GM12878 (cell line): ENCODE results near the gene ME1. TPM values are rescaled to one million over a fixed set of nuclear protein-coding genes. Genes with fewer than 3 reads are reported as not detected.

ENCODE experiments used
- ATAC-seq: fragments of 200-7000 bp; cut with Tn5 transposase; 3 replicates; pipeline ENCODE4 v1.9.1; 2020; ENCODE audit warnings: mild to moderate bottlenecking, moderate library complexity
- BruUV-seq: library from RNA; stranded (reverse); fragments of 400-500 nt; replicated peaks from 2 replicates; lab custom pipeline; 2021; lab: Mats Ljungman, UMichigan
- CTCF ChIA-PET: fragments of 300-600 bp; sonication (Branson Sonifier 250); formaldehyde crosslinking; extraction: SDS; loops from one replicate; lab custom pipeline; 2021; ENCODE audit warnings: inconsistent platforms; lab: Yijun Ruan, JAX
- POLR2A ChIA-PET: fragments of 350-600 bp; formaldehyde crosslinking; extraction: SDS; loops from one replicate; lab custom pipeline; 2021; ENCODE audit warnings: inconsistent platforms; lab: Charles Lee
- RAD21 ChIA-PET: fragments of 300-600 bp; sonication (Branson Sonifier 250); formaldehyde crosslinking; loops from one replicate; lab custom pipeline; 2023; ENCODE audit warnings: antibody characterized with exemption; ENCODE audit not compliant: unreplicated experiment; lab: Charles Lee
- SMC1A ChIA-PET: fragments of 300-600 bp; sonication (Branson Sonifier 250); formaldehyde crosslinking; loops from one replicate; lab custom pipeline; 2023; ENCODE audit not compliant: unreplicated experiment, uncharacterized antibody; lab: Charles Lee
- DNase-seq: peaks from one replicate; pipeline ENCODE4 v3.0.0-alpha.2; 2011; ENCODE audit warnings: low read depth, low spot score
- FAIRE-seq: peaks from 3 replicates; lab custom pipeline; 2011; peaks lifted over from hg19 to GRCh38; lab: Jason Lieb, UNC
- H2AFZ ChIP-seq: 2 replicates; pipeline ENCODE4 v1.6.0; 2011; ENCODE audit warnings: low read depth, low read length, control low read depth; ENCODE audit not compliant: control insufficient read depth
- H3K27ac ChIP-seq: 2 replicates; pipeline ENCODE4 v1.5.1; 2011; ENCODE audit warnings: control low read depth; ENCODE audit not compliant: control insufficient read depth, insufficient read depth
- H3K27me3 ChIP-seq, 2 experiments: replicated peaks in 1 of 2; 2 replicates each; pipeline versions ENCODE4 v1.6.0 to v1.6.1; 2011; ENCODE audit warnings: low read length in 1 of 2; ENCODE audit not compliant: control insufficient read depth in 2 of 2, insufficient read depth in 2 of 2
- H3K36me3 ChIP-seq, 2 experiments: 2 replicates each; pipeline ENCODE4 v1.5.1; 2011; ENCODE audit warnings: low read length in 1 of 2; ENCODE audit not compliant: control insufficient read depth in 2 of 2, insufficient read depth in 2 of 2
- H3K4me1 ChIP-seq: 2 replicates; pipeline ENCODE4 v1.6.1; 2011; ENCODE audit warnings: mild to moderate bottlenecking, low read length, moderate library complexity, mixed read lengths; ENCODE audit not compliant: control insufficient read depth, insufficient read depth
- H3K4me2 ChIP-seq: 2 replicates; pipeline ENCODE4 v1.6.0; 2011; ENCODE audit warnings: control low read depth; ENCODE audit not compliant: control insufficient read depth, insufficient read depth
- H3K4me3 ChIP-seq: fragments of 200-600 bp; sonication (generic); 2 replicates; pipeline ENCODE4 v1.5.1; 2016
- H3K79me2 ChIP-seq: 2 replicates; pipeline ENCODE4 v1.6.0; 2011; ENCODE audit warnings: low read length; ENCODE audit not compliant: control insufficient read depth, insufficient read depth
- H3K9ac ChIP-seq: 2 replicates; pipeline ENCODE4 v1.8.0; 2011; ENCODE audit warnings: low read length, control low read depth, mixed read lengths; ENCODE audit not compliant: control insufficient read depth, insufficient read depth
- H3K9me3 ChIP-seq: replicated peaks from 3 replicates; pipeline ENCODE4 v1.5.1; 2011; ENCODE audit warnings: mild to moderate bottlenecking, low read length; ENCODE audit not compliant: control insufficient read depth, insufficient read depth
- H4K20me1 ChIP-seq: 2 replicates; pipeline ENCODE4 v1.6.0; 2011; ENCODE audit not compliant: control insufficient read depth, insufficient read depth
- FOXK2 ChIP-seq: fragments of 450-650 bp; IDR thresholded peaks from 2 replicates; pipeline ENCODE4 v1.6.1; 2017; ENCODE audit warnings: mild to moderate bottlenecking, moderate library complexity
- PAX8 ChIP-seq: fragments of 450-650 bp; IDR thresholded peaks from 2 replicates; pipeline ENCODE4 v1.6.1; 2017; ENCODE audit warnings: mild to moderate bottlenecking, moderate library complexity
- RAD21 ChIP-seq: IDR thresholded peaks from 2 replicates; pipeline ENCODE4 v1.6.1; 2011; ENCODE audit warnings: mild to moderate bottlenecking, low read depth, low read length, moderate library complexity; ENCODE audit not compliant: insufficient read depth
- SMC3 ChIP-seq: IDR thresholded peaks from 2 replicates; pipeline ENCODE4 v1.6.1; 2011; ENCODE audit warnings: low read length, improper control_type of control experiment, borderline replicate concordance
- TAF1 ChIP-seq: IDR thresholded peaks from 2 replicates; pipeline ENCODE4 v1.6.1; 2011; ENCODE audit warnings: mild to moderate bottlenecking, low read depth, low read length, borderline replicate concordance
- WGBS: methylation state at CpG from one replicate; pipeline ENCODE4 v1.1.6; 2016; ENCODE audit warnings: low lambda C conversion rate; ENCODE audit not compliant: insufficient replicate concordance, insufficient coverage; ENCODE audit errors: missing lambda C conversion rate; 5-methylcytosine and 5-hydroxymethylcytosine counted together
- in situ Hi-C: fragments of 300-500 bp; cut with MboI; formaldehyde crosslinking; loops from 9 replicates; pipeline ENCODE4 v1.14.3; 2018; ENCODE audit warnings: mixed read lengths
- intact Hi-C: fragments of 100-400 bp; cut with micrococcal nuclease; formaldehyde crosslinking; loops from one replicate; pipeline ENCODE4 v1.14.2; 2022; ENCODE audit not compliant: unreplicated experiment
- polyA plus RNA-seq, 11 experiments: library from polyadenylated mRNA; depleted of rRNA in 4 of 11; unstranded in 6 of 11; stranded (reverse) in 5 of 11; fragments of >200 nt; fragmentation: Nextera tagmentation in 4 of 11; fragmentation: Illumina TruSeq in 1 of 11; extraction: Ambion mirVana in 4 of 11; extraction: Trizol in 1 of 11; gene quantifications; 1 replicate in 1 of 11; 2 replicates in 10 of 11; pipeline versions ENCODE4 v1.2.1 to v1.2.3, GENCODE V29; 2011 to 2016; ENCODE audit warnings: inconsistent platforms in 2 of 11, missing spikeins in 2 of 11, low read depth in 1 of 11
- total RNA-seq, 4 experiments: library from RNA; depleted of rRNA in 3 of 4; stranded (reverse); fragments of >200 nt in 3 of 4; fragmentation: Illumina TruSeq in 1 of 4; extraction: Trizol in 1 of 4; gene quantifications; 2 replicates each; pipeline versions ENCODE4 v1.2.1 to v1.2.3, GENCODE V29; 2013 to 2021
- TF ChIP-seq, protein P1 (sequence below), 3 experiments: IDR thresholded peaks in 2 of 3; conservative IDR thresholded peaks in 1 of 3; 2 replicates each; pipeline ENCODE4 v1.5.1; 2011; ENCODE audit warnings: low read depth in 3 of 3, low read length in 3 of 3, mild to moderate bottlenecking in 3 of 3, control low read depth in 2 of 3, moderate library complexity in 2 of 3, inconsistent platforms in 1 of 3, mixed read lengths in 1 of 3; ENCODE audit not compliant: control insufficient read depth in 2 of 3, insufficient read depth in 1 of 3; ENCODE audit errors: extremely low read depth in 1 of 3

ME1 gene
- total and polyA plus RNA-seq, 10 of the 15 experiments (the other 5 are each of a cell fraction or from before 2014, with no cell fraction given): 3.6 to 11.8 (median 8.4) TPM

DNA sequence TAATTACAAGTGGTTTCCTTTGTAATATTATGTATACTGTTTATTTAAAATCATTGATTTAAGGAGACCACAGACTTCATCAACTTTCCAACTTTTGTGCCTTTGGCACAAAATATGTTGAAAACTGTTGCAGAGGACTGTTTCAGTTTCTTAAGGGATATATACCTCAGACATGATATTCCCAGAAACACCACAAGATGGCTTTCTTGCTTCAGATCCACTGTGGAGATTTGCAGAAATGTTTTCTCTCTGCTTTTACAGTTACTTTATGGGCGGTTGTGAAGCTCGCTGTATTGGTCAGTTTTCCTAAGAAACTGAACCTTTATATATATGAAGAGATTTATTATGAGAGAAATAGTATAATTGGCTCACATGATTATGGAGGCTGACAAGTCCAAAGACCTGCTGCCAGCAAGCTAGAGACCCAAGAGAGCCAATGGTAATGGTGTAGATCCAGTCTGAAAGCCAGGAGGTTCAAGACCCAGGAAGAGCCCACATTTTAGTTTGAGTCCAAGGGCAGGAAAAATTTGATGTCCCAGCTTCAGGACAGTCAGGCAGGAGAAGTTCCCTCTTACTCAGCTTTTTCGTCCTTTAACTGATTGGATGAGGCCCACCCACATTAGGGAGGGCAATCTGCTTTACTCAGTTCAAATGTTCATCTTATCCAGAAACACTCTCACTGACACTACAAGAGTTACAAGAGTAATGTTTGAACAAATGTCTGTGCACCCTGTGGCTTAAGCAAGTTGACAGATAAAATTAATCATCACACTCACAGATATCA is 12.8 kb downstream of the ME1 start:
- TF ChIP-seq PAX8: no peak
- TF ChIP-seq, protein P1, sequence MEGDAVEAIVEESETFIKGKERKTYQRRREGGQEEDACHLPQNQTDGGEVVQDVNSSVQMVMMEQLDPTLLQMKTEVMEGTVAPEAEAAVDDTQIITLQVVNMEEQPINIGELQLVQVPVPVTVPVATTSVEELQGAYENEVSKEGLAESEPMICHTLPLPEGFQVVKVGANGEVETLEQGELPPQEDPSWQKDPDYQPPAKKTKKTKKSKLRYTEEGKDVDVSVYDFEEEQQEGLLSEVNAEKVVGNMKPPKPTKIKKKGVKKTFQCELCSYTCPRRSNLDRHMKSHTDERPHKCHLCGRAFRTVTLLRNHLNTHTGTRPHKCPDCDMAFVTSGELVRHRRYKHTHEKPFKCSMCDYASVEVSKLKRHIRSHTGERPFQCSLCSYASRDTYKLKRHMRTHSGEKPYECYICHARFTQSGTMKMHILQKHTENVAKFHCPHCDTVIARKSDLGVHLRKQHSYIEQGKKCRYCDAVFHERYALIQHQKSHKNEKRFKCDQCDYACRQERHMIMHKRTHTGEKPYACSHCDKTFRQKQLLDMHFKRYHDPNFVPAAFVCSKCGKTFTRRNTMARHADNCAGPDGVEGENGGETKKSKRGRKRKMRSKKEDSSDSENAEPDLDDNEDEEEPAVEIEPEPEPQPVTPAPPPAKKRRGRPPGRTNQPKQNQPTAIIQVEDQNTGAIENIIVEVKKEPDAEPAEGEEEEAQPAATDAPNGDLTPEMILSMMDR (IDR thresholded peaks at IDR 0.05 in 2 of 3, conservative IDR thresholded peaks at IDR 0.05 in 1 of 3; ENCODE audit: control insufficient read depth in 2 of 3, extremely low read depth in 1 of 3, insufficient read depth in 1 of 3, low read depth in 3 of 3, low read length in 3 of 3): peak; percentile 38 to 44 (median 40); a peak in 4 of 6 replicates
- no peak for TF ChIP-seq FOXK2
- TF ChIP-seq SMC3: peak; percentile 57
- TF ChIP-seq TAF1: no peak
- peak; percentile 58 for TF ChIP-seq RAD21
- in situ Hi-C loops (no loop called here), intact Hi-C loops (loop anchor here (1.0 kb wide), 1 partner anchor 97 kb away; no protein-coding TSS in a partner anchor)

More for the DNA sequence above, 12.8 kb downstream of the ME1 start:
- ChIA-PET SMC1A (interaction anchor here (0.9 to 7.2 kb wide), 9 partner anchors 8 to 352 kb away, joined by 3 to 56 read pairs (median 5); partner anchors contain the start of genes DOP1A, PRSS35 and UBE3D), CTCF (interaction anchor here (0.8 to 5.7 kb wide), 11 partner anchors 10 to 353 kb away, joined by 3 to 66 read pairs (median 5); partner anchors contain the start of genes DOP1A, PRSS35 and UBE3D), POLR2A (interaction anchor here (1.6 kb wide), 1 partner anchor 9 kb away, joined by 4 read pairs; no protein-coding TSS in a partner anchor), RAD21 (interaction anchor here (0.7 to 2.3 kb wide), 5 partner anchors 94 to 351 kb away, joined by 3 to 8 read pairs (median 5); partner anchors contain the start of genes DOP1A and PRSS35)
- Histone ChIP-seq H3K27ac (no peak overlapping the region), H3K4me2 (no peak overlapping the region), H3K27me3 (no peaks in the 10 kb centered on the region), H3K9me3 (no peaks in the 10 kb centered on the region; the same call in 2 of the 3 replicates), H3K4me1 (no peaks in the 10 kb centered on the region), H3K9ac (no peak overlapping the region), H3K4me3 (no peak overlapping the region), H2AFZ (no peak overlapping the region), H3K79me2 (0 out of 2 replicates have a peak, but pooled peaks cover 1% of the 10 kb centered on the region), H3K36me3 (no peaks in the 10 kb centered on the region), H4K20me1 (no peaks in the 10 kb centered on the region)
- peak; percentile 76 for ATAC-seq
- no peak for DNase-seq
- no peak for FAIRE-seq
- no TSS peak for BruUV-seq
- WGBS: 34% methylated on average over 3 of the region's 3 CpGs
